HG03097 (cell line): ENCODE measurements around the gene FAM47E.
"Not testable (repeated sequence)": the region's sequence is repeated elsewhere in the genome, so short reads cannot be mapped to it uniquely, and the experiment has no call there.

Source experiments
- ATAC-seq: cut with Tn5 transposase; IDR thresholded peaks from one replicate; pipeline ENCODE4 v1.9.1; 2021; ENCODE audit not compliant: unreplicated experiment, low FRiP score

FAM47E gene

GRCh38 chr4:76224171-76224570 lies 27.4 kb upstream of the FAM47E start:
- ATAC-seq: no peak

DNA sequence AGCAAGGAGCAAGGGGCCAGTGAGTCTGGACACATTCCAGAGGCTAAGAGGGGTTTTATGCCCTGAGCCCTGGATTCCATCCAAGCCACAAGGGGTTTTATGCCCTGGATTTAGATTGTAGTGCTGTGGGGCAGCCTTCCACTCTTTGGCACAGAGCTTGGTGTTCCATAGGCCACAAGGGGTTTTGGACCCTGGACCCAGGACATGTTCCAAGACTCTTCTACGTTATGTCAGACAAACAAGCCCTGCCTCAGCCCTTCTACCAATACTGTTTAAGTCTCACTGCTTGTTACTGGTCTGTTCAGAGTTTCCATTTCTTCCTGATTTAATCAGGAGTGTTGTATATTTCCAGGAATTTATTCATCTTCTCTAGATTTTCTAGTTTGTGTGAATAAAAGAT lies 25.1 kb upstream of the FAM47E start:
- no peak for ATAC-seq

DNA sequence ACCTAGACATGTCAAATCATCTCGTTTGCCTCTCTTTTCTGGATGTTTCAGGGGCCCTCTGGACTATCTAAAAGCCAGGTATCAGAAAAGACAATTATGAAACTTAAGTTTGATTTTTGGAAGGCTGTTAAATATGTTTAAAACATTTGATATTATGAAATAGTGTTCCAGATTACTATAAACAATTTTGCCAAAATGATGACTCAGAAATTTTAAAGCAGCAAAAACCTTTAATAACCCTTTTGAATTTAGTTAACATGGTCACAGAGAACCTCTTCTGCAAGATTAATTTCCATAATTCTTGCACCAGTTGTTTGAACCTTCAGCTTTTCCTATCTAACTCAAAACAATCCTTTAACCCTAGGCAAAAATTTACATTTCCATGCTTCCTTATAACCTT lies 18.8 kb upstream of the FAM47E start:
- ATAC-seq: no peak

GRCh38 chr4:76233083-76233482 lies 18.4 kb upstream of the FAM47E start:
- no peak for ATAC-seq

DNA sequence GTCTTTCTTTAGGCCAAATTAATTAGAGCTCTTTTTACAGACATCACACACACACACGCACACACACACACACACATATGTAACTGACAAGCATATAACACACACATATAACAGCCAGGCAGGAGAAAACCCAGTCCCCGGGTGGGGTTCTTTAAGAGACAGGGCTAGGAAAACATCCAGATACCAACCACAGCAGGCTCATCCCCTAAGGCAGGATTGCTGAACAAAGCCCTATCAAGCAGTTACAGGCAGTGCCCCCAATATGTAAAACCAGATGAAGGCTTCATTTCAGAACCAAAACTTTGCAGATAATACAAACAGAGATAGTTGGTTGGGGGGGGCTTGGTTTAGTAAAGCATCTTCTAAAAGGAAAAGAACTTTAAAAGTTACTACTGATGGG lies 18.0 kb upstream of the FAM47E start:
- no peak for ATAC-seq

GRCh38 chr4:76233967-76234678 lies 17.4 kb upstream of the FAM47E start:
- ATAC-seq: no peak

- no peak for ATAC-seq
These were observed 16.9 kb upstream of the FAM47E start for GRCh38 chr4:76234679-76235044.

DNA sequence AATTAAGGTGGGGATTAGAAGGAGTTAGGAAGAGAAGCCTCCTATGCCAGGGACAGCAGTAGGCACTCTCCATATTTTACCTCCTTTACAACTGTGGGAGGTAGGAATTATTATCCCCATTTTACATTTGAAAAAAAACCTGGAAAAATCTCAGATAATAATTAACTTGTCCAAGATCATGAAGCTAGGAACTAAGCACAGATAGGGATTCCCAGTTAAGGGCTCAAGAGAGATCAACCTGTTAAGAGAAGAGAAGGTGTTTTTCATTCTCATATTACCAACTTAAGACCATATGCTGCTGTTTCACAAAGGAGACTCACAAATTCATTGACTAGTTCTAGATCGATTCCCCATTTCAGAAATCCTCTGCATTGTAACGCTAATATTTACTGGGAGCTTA lies 16.1 kb upstream of the FAM47E start:
- no peak for ATAC-seq

- no peak for ATAC-seq
These were observed 15.6 kb upstream of the FAM47E start for GRCh38 chr4:76235915-76236314.

- no peak for ATAC-seq
These were observed 13.3 kb upstream of the FAM47E start for GRCh38 chr4:76238236-76238635.

DNA sequence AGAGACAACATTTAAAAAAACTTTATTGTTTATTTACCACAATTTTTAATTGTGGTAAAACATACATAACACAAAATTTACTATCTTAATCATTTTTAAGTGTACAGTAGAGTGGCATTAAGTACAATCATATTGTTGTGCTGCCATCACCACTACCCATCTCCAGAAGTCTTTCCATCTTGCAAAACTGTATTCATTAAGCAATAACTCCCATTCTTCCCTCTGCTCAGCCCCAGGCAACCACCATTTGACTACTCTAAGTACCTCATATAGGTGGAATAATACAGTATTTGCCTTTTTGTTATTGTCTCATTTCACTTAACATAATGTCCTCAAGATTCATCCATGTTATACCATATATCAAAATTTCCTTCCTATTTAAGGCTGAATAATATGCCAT lies 12.8 kb upstream of the FAM47E start:
- no peak for ATAC-seq

GRCh38 chr4:76240236-76240635 lies 11.3 kb upstream of the FAM47E start:
- ATAC-seq: no peak

- not testable (repeated sequence) for ATAC-seq
These were observed 7.6 kb upstream of the FAM47E start for GRCh38 chr4:76243877-76244276.

DNA sequence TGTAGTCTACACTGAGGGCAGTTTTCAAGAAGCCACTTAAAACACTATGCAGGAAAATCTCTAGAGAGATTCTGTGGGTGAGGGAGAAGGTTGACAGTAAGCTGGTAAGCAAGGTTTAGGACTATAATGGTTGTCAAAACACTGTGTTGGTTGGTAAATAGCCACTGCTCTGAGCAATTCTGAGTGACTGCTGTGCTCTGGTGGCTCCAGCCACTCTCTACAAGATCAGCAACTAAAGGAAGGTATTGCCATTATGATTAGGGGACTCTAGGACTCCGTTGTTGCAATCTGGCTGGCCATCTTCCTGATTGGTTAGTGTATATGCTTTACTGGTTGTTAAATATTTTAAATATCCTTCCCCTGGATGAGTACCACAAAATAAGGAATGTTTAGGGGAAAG lies 5.5 kb upstream of the FAM47E start:
- ATAC-seq: no peak

DNA sequence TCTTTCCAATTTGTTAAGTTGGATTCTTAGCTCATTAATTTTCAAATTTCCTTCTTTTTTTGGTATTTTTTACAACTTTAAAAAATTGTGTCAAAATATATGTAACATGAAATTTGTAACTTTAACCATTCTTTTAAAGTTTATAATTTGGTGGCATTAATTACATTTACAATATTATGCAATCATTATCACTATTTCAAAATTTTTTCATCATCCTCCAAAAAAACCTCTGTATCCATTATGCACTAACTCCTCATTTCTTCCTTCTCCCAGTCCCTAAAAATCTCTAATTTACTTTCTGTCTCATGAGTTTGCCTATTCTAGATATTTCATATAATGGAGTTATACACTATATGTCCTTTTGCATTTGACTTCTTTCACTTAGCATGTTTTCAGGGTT lies 4.7 kb upstream of the FAM47E start:
- no peak for ATAC-seq

DNA sequence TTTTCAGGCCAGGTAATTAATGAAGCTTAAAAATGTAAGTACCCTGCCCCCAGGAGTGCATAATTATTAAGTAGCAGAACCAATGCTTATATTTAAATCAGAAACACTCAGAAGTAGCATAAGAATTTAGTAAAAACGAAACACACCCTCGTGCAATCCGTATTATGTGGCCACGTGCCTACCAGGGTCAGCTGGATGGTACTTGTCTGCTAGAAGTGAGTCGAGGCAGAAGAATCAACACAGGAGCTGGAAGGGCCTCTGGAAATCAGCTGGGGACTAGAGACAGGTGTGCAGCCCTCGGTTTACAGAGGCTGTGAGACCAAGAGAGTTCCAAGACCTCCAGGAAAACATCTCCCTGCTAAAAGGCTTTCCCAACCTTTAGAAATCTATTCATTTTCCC lies 559 bp upstream of the FAM47E start:
- no peak for ATAC-seq

DNA sequence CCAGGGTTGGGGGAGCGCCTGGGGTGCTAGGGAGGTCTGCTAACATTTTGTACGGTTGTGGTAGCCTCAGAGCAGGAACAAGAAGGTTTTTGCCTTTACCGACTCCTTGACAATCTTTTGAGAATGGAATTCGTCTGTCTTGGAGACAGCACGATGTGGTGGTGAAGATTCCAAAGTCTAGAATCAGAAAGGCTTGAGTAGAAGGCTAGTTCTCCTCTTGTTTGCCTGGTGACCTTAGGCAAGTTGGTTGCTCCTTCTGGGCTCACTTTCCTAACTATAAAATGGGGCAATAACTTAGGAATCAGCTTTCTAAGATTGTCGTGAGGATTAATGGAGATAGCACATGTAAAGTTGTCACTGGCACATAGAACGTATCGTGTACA lies 741 bp downstream of the FAM47E start:
- no peak for ATAC-seq

DNA sequence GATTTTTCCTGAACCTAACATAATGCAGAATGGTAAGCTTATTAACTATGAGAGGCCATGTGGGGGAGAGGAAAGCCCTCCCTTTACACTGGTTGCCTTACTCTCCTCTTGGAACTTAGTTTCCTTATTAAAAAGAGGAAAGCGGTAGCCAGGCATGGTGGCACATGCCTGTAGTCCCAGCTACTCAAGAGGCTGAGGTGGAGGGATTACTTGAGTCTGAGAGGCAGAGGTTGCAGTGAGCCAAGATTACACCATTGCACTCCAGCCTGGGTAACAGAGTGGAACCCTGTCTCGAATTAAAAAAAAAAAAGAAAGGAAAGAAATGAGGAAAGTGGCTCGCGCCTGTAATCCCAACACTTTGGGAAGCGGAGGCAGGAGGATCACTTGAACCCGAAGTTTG lies 2.0 kb downstream of the FAM47E start:
- no peak for ATAC-seq

DNA sequence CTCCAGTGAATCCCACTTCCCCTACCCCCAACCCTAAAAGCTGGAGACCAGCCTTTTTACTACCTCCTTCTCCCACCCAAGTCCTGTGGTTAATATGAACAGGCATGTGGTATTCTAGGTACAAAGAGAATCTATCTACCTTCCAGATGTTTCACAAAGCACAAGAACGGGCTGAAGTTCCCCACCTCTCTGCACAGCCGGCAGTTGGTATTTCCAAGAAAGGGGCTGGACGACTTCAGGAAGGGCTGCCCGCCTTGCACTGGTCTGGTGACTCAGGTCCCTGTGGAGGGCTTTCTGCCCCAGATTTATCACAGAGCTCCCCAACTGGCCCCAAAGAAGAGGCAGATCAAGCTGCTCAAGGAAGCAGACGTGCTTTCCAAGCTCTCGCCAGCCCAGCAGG lies 4.5 kb downstream of the FAM47E start:
- ATAC-seq: no peak

GRCh38 chr4:76256968-76257367 lies 5.4 kb downstream of the FAM47E start:
- no peak for ATAC-seq

- ATAC-seq: no peak
These were observed 6.3 kb downstream of the FAM47E start for GRCh38 chr4:76257824-76258223.

- ATAC-seq: no peak
These were observed 9.1 kb downstream of the FAM47E start for GRCh38 chr4:76260571-76260970.

DNA sequence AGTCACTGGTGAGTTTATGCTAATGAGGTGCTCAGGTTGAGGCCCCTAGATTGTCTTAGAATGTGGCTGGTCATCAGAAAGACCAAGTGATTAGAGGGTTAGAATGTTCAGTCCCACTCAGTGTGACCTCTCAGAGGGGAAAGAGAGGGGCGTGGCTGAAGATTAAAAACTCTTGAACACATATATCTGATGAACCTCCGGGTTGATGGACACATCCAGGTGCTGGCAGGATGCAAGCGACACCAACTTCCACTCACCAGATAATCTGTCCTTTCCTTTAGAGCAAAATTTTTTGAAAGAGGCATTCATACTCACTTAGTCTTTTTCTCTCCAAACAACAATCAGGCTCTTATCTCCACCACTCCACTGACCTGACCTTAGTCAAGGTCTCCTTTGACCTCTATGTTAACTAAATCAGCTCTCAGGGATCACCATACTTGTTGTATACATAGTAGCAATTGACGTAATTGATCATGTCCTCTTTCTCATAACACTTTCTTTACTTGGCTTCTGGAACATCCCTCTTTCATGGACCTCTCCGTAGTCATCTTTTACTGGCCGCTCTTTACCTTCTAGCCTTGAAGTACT lies 14.2 kb downstream of the FAM47E start:
- ATAC-seq: no peak
